Stimulated activated CD4-positive, alpha-beta T cell treated with anti-CD3 and anti-CD28 coated beads, TNF-alpha, amount 100 ng/mL, for 1 hour (primary cell): ENCODE results near the gene TAAR2.
"Not testable (repeated sequence)": the region's sequence is repeated elsewhere in the genome, so short reads cannot be mapped to it uniquely, and the experiment has no call there.

ENCODE experiments used
- DNase-seq, 3 donors: peaks; one replicate each; pipeline ENCODE4 v3.0.0-alpha.2; 2020; ENCODE audit warnings: low read depth in 3 of 3, low spot score in 1 of 3

The TAAR2 gene, protein sequence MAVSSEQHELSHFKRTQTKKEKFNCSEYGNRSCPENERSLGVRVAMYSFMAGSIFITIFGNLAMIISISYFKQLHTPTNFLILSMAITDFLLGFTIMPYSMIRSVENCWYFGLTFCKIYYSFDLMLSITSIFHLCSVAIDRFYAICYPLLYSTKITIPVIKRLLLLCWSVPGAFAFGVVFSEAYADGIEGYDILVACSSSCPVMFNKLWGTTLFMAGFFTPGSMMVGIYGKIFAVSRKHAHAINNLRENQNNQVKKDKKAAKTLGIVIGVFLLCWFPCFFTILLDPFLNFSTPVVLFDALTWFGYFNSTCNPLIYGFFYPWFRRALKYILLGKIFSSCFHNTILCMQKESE

GRCh38 chr6:132624175-132624574 lies at the start of gene TAAR2:
TSS of gene TAAR2 (minus strand) at chr6:132624275. CDS start at chr6:132624275, 0 bp downstream.
- DNase-seq = no peak

GRCh38 chr6:132673376-132674094 lies 49.5 kb upstream of the TAAR2 start:
- DNase-seq = no peak

DNA sequence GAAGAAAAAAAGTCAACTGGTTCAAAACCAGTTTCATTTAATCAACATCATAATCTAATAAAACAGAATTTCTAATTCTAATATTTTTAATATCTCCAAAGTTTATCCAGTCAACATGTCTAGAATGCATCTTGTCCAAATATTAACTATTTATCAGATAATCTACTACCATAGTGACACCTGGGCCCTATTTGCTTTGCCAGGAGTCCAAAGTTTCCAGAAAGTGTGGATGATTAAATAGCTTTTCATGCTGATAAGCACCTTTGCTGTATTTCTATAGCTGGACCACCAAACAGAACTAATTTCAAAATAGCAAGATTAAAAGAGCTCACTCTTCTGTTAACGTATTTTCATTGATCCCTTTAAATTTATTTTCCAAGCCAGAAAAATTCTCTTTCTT lies 47.2 kb upstream of the TAAR2 start:
- no peak for DNase-seq

DNA sequence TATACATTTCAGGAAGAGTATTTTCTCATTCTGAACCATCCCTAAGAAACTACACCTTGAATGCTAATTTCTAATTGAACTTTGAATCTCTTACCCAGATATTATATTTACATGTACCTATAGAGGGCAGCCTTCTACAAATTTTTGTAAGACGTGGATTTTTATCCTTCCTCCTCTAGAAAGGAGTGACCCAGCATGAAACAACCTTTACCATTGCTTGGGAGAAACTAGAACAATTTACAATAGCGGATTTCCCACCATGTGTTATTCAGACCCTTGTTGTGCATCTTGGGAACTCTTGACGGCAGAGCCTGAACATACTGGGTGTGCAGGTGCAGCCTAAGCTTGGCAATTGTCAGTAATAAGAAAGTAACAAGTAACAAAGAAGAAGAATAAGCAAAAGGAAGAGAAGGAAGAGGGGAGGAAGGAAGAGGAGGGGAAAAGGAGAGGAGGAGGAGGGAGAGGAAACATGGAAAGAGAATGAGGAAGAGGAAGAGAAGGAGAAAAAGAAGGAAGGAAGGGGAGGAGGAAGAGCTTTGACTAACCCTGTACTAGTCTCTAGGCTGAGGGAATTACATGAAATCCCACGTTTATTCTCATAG lies 45.7 kb upstream of the TAAR2 start:
- no peak for DNase-seq

- no peak for DNase-seq
Measured at GRCh38 chr6:132666118-132666517, 42.0 kb upstream of the TAAR2 start.

- no peak for DNase-seq
Measured at GRCh38 chr6:132664309-132665034, 40.4 kb upstream of the TAAR2 start.

DNA sequence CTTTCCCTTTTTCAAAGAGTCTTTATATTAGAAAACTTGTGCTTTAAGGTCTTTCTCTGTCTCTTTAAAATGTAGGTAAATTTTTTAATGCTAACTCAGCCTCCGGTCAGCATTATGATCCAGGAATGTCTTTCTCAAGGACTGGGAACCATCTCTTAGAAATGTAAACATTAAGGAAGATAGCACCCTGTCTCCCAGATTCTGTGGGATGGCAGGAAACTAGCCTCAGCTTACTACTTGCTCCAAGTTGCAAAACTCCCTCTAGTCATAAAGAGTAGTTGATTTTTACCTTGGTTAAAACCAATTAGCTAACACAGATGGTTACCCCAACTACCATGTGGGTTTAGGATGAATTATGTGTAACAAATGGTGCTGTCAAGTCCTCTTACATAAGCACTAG lies 39.6 kb upstream of the TAAR2 start:
- no peak for DNase-seq

GRCh38 chr6:132661906-132662305 lies 37.8 kb upstream of the TAAR2 start:
- DNase-seq = no peak

DNA sequence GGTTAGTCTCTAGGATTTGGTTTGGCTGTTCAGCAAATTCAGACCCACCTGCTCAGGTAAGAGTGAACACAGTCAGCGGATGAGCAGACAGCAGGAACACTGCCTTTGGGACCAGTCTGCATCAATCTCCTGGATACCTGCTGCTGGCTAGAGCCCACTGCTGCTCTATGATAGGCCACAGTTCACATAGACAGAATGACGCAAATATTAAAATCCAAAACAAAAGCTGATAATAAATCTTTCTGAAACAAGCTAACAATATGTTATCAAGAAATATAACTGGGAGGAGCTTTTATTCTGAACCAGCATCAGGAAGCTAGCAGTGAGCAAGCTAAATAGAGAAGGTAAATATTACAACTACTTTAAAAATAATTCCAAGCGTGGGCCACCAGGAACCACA lies 35.0 kb upstream of the TAAR2 start, which contains the start of gene TAAR1:
TSS of gene TAAR1 (minus strand) at position 101 of the 400 bp plus-strand sequence. CDS start 13,179 bp downstream, outside the sequence.
- DNase-seq = no peak

- no peak for DNase-seq
Measured at GRCh38 chr6:132651062-132651461, 27.0 kb upstream of the TAAR2 start.

DNA sequence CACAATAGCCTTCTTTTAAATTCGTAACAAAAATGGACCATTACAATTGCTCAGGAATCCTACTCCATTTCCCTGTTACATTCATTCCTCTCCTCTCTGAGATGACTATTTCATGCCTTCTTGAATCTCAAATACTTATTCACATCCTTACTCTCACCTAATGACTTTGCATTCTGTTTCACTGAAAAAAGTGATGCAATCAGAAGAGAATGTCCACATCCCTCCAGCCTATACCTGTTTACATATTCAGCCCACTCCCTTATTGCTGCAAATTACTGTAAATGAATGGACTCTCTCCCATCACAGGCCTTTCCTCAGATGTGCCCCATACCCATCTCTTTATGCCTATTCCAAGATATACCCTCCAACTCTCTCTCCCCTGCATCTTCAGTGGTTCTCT lies 26.4 kb upstream of the TAAR2 start:
- DNase-seq = no peak

GRCh38 chr6:132648828-132649227 lies 24.8 kb upstream of the TAAR2 start:
- no peak for DNase-seq

DNA sequence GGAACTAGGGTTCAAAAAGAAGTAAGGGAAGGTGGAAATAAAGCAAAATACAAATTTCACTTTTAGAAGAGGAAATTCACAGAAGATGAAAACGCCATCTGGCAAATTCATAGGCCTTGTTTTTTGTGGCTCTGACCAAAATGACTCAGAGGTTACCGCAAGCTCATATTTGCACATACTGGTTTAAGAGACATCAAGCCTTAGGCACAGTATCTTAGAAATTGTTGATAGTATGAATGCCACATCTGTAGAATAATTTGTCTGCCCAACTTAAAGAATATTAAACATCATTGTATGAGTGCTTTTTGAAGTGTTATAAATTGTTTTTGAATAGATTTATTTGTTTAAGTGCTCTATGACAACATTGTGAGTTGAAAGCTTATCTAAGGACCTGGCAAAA lies 24.3 kb upstream of the TAAR2 start:
- DNase-seq = no peak

DNA sequence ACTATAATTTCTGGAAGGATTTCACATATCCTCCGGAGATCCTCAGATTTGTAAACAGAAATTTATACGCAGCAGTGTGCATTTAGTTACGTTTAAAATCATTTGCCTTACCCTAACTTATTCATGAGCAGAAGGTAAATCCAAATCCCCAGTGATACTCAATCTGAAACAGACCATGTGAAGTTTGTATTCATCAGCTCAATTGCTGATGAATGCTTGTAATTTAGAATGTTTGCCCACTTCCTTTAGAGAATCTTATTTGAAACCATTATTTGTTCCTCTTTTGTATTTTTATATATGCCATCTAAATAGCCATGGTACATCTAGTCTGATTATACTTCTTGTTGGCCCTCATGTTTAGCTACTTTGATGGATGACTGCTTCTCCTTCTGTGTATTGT lies 19.5 kb upstream of the TAAR2 start:
- DNase-seq = no peak

- not testable (repeated sequence) for DNase-seq
Measured at GRCh38 chr6:132637135-132637534, 13.1 kb upstream of the TAAR2 start.

DNA sequence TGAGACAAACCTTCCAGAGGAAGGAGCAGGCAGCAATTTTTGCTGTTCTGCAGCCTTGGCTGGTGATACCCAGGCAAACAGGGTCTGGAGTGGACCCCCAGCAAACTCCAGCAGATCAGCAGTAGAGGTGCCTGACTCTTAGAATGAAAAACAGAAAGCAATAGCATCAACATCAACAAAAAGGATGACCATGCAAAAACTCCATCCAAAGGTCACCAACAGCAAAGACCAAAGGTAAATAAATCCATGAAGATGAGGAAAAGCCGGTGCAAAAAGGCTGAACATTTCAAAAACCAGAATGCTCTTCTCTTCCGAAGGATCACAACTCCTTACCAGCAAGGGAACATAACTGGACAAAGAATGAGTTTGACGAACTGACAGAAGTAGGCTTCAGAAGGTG lies 11.8 kb upstream of the TAAR2 start:
- DNase-seq = not testable (repeated sequence)

DNA sequence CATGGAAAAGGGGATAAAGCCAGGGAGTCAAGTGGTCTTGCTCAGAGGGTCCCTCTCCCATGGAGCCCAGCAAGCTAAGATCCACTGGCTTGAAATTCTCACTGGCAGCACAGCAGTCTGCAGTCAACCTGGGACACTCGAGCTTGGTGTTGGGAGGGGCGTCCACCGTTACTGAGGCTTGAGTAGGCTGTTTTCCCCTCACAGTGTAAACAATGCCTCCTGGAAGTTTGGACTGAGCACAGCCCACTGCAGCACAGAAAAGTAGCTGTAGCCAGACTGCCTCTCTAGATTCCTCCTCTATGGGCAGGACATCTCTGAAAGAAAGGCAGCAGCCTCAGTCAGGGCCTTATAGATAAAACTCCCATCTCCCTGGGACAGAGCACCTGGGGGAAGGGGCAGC lies 11.2 kb upstream of the TAAR2 start:
- DNase-seq = not testable (repeated sequence)

DNA sequence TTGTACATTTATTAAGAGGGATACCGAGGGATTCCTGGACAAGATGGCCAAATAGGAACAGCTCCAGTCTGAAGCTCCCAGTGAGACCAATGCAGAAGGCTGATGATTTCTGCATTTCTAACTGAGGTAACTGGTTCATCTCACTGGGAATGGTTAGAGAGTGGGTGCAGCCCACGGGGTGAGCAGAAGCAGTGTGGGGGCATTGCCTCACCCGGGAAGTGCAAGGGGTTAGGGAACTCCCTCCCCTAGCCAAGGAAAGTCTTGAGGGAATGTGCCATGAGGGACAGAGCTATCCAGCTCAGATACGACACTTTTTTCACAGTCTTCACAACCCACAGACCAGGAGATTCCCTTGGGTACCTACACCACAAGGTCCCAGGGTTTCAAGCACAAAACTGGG lies 10.7 kb upstream of the TAAR2 start:
- no peak for DNase-seq

- no peak for DNase-seq
Measured at GRCh38 chr6:132633362-132633761, 9.3 kb upstream of the TAAR2 start.

DNA sequence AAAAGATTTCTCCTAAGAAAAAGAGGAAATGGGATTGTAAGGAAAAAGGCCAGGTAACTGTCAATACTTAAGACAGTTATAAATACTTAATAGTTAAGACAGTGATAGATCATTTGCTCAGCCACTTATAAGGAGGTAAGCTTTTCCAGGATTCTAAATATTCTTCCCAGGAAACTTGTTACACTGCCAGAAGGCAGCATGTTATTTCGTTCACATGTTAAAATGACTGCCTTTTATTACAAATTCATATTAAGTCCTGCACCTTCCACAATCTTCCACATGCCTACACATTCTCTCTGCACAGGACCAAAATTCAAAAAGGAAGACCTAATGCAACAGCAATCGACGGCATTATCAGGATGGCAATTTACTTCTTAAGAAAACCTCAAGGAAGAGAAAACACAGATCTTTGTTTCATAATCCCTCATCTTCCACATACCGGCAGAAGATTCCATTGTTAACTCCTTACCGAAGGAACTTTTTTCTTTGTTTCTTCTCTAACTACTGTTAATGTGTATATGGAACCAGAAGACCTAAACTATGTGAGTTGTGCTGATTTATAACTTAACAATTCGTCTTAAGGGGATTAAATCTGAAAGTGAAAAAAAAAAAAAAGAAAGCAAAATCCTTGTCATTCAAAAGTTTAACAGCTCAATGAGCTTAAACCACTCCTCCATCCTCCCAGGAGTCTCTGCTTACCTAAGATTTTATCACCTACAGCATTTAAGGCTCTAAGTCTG lies 799 bp downstream of the TAAR2 start:
- DNase-seq = no peak

GRCh38 chr6:132616677-132617076 lies 7.4 kb downstream of the TAAR2 start:
- no peak for DNase-seq
